ENCODE measurements around the gene C2orf69. TPM values are rescaled to one million over a fixed set of nuclear protein-coding genes. Genes with fewer than 3 reads are reported as not detected.

The C2orf69 gene
- total RNA-seq, 1 experiment from 2014 or later, result 29.9 TPM

DNA sequence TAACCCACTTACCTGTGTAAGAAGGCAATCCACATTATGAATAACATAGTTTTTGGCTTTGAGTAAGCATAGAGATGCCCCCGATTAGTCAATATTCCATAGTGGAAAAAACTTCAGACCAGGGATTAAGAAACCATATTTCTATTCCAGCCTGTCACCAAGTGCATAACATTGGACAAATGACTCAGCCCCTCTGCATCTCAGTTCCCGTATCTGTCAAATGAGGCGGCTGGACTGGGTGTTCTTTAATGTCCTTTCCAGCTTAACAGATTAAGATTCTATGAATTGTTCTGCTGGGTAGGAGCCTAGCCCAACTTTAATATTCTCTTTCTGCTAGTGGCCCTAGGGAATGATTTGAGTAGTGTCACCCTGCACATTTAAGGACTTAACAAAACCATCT is 48.3 kb upstream of the C2orf69 start:
- H3K27ac Mint-ChIP-seq, result no peak overlapping the region
- peaks cover 17% of the 10 kb centered on the region for H3K4me1 Mint-ChIP-seq
- ATAC-seq, result no peak
- no peak overlapping the region for H3K4me3 Mint-ChIP-seq
- no peak for DNase-seq (ENCODE audit: low spot score)
- TF ChIP-seq, protein P1, sequence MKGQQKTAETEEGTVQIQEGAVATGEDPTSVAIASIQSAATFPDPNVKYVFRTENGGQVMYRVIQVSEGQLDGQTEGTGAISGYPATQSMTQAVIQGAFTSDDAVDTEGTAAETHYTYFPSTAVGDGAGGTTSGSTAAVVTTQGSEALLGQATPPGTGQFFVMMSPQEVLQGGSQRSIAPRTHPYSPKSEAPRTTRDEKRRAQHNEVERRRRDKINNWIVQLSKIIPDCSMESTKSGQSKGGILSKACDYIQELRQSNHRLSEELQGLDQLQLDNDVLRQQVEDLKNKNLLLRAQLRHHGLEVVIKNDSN (CRISPR knock-in tag; IDR thresholded peaks at IDR 0.05), result no peak
- no peaks in the 10 kb centered on the region for H3K36me3 Mint-ChIP-seq
- CTCF ChIA-PET, result interaction anchor here (1.0 to 1.4 kb wide), 2 partner anchors 12 to 158 kb away, joined by 3 to 6 read pairs; partner anchors contain the start of gene FTCDNL1
- POLR2A ChIA-PET, result no interaction called here
- peaks cover 3% of the 10 kb centered on the region; the same call in 1 of the 2 replicates for H3K27me3 Mint-ChIP-seq (ENCODE audit: low read depth)
- H3K9me3 Mint-ChIP-seq, result no peaks in the 10 kb centered on the region

DNA sequence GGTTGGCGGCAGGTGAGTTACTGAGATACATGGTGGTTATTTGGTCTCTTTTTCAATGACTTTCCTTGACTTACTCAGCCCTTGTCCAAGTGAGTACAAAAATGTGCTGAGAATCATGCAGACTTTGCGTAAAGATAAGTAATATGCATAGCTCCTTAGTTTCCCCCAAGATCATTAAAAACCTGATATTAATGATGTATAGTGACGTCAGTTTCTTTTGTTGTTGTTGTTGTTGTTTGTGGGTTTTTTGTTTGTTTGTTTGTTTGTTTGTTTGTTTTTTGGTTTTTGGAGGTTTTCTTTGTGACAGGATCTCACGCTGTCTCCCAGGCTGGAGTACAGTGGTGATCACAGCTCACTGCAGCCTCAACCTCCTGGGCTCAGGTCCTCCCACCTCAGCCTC is 45.2 kb upstream of the C2orf69 start:
- DNase-seq (ENCODE audit: low spot score) (no peak), ATAC-seq (no peak)
- Mint-ChIP-seq H3K27me3 (ENCODE audit: low read depth) (peaks cover 3% of the 10 kb centered on the region; the same call in 1 of the 2 replicates), H3K4me1 (peaks cover 45% of the 10 kb centered on the region), H3K4me3 (no peak overlapping the region), H3K27ac (no peak overlapping the region), H3K9me3 (no peaks in the 10 kb centered on the region), H3K36me3 (no peaks in the 10 kb centered on the region)
- CTCF ChIA-PET, result no interaction called here
- TF ChIP-seq, protein P2, sequence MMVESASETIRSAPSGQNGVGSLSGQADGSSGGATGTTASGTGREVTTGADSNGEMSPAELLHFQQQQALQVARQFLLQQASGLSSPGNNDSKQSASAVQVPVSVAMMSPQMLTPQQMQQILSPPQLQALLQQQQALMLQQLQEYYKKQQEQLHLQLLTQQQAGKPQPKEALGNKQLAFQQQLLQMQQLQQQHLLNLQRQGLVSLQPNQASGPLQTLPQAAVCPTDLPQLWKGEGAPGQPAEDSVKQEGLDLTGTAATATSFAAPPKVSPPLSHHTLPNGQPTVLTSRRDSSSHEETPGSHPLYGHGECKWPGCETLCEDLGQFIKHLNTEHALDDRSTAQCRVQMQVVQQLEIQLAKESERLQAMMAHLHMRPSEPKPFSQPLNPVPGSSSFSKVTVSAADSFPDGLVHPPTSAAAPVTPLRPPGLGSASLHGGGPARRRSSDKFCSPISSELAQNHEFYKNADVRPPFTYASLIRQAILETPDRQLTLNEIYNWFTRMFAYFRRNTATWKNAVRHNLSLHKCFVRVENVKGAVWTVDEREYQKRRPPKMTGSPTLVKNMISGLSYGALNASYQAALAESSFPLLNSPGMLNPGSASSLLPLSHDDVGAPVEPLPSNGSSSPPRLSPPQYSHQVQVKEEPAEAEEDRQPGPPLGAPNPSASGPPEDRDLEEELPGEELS (CRISPR knock-in tag; IDR thresholded peaks at IDR 0.05), result no peak
- TF ChIP-seq, protein P3, sequence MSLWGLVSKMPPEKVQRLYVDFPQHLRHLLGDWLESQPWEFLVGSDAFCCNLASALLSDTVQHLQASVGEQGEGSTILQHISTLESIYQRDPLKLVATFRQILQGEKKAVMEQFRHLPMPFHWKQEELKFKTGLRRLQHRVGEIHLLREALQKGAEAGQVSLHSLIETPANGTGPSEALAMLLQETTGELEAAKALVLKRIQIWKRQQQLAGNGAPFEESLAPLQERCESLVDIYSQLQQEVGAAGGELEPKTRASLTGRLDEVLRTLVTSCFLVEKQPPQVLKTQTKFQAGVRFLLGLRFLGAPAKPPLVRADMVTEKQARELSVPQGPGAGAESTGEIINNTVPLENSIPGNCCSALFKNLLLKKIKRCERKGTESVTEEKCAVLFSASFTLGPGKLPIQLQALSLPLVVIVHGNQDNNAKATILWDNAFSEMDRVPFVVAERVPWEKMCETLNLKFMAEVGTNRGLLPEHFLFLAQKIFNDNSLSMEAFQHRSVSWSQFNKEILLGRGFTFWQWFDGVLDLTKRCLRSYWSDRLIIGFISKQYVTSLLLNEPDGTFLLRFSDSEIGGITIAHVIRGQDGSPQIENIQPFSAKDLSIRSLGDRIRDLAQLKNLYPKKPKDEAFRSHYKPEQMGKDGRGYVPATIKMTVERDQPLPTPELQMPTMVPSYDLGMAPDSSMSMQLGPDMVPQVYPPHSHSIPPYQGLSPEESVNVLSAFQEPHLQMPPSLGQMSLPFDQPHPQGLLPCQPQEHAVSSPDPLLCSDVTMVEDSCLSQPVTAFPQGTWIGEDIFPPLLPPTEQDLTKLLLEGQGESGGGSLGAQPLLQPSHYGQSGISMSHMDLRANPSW (CRISPR knock-in tag; conservative IDR thresholded peaks at IDR 0.05; ENCODE audit: low read depth), result no peak
- TF ChIP-seq FOXP1 (CRISPR knock-in tag; IDR thresholded peaks at IDR 0.05; ENCODE audit: borderline replicate concordance), result no peak
- no peak for TF ChIP-seq MYBL2 (CRISPR knock-in tag; IDR thresholded peaks at IDR 0.05)
- POLR2A ChIA-PET, result no interaction called here

DNA sequence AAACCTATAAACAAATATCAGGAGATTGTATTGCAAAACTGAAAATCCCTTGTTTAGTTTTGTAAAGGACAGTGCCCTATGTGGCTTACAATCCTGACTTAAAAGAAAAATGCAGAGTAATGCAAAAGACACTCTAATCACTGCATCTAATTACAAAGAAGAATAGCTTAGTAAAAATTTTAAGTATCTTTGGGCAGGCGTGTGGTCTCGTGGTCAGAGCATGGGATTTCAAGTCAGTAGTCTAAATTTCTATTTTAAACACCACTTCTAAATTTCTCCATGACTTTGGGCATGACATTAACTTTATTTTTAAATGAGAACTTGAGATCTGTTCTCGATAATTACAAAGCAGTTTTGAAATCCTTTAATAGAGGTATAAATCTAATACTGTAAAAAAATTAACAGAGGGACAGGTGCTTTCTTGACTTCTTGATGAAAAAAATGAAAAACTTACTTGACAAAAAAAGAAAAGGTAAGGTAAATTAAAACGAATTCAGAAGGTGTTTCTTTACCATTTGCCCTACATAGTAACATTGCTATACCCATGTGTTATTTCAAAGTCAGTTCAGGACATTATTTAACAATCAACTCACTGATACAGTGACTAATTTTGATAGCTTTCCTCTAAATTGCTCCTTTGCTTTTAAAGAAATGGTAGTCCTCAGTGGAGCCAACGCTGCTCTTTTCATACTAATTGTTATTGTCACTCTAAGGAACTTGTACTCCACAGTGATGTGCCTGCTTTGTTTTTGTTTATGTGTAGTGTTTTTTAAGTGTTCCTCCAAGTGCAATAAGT is 42.5 kb upstream of the C2orf69 start:
- Mint-ChIP-seq H3K4me1 (peaks cover 41% of the 10 kb centered on the region), H3K27me3 (ENCODE audit: low read depth) (peaks cover 3% of the 10 kb centered on the region; the same call in 1 of the 2 replicates), H3K36me3 (peaks cover 3% of the 10 kb centered on the region), H3K27ac (peak overlapping the region; percentile 99), H3K9me3 (peaks cover 3% of the 10 kb centered on the region), H3K4me3 (peak overlapping the region; percentile 55)
- POLR2A ChIA-PET, result no interaction called here
- ATAC-seq (peak; percentile 66), DNase-seq (ENCODE audit: low spot score) (no peak)
- TF ChIP-seq GABPB1 (CRISPR knock-in tag; IDR thresholded peaks at IDR 0.05), result no peak
- CTCF ChIA-PET, result no interaction called here

DNA sequence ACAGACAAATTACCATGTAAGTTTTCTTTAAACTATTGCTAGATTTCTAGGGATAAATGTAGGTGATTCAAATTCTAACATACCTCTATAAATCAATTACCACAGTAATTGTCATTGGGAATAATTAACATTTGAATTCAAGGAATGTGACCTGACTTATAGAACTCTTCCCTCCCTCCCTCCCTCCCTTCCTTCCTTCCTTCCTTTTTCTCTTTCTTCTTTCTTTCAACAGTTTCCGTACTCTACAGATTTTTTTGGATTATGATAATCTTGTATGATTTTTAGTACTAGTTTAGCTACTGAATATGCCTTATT is 41.9 kb upstream of the C2orf69 start:
- ChIA-PET POLR2A (no interaction called here), CTCF (no interaction called here)
- DNase-seq (ENCODE audit: low spot score), result no peak
- Mint-ChIP-seq H3K4me3 (peak overlapping the region; percentile 55), H3K4me1 (peaks cover 41% of the 10 kb centered on the region), H3K27me3 (ENCODE audit: low read depth) (peaks cover 3% of the 10 kb centered on the region; the same call in 1 of the 2 replicates), H3K9me3 (peaks cover 9% of the 10 kb centered on the region), H3K36me3 (peaks cover 8% of the 10 kb centered on the region), H3K27ac (peak overlapping the region; percentile 99)
- ATAC-seq, result peak; percentile 75
- TF ChIP-seq, protein P4, sequence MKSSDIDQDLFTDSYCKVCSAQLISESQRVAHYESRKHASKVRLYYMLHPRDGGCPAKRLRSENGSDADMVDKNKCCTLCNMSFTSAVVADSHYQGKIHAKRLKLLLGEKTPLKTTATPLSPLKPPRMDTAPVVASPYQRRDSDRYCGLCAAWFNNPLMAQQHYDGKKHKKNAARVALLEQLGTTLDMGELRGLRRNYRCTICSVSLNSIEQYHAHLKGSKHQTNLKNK (CRISPR knock-in tag; IDR thresholded peaks at IDR 0.05), result no peak
- TF ChIP-seq, protein P5, sequence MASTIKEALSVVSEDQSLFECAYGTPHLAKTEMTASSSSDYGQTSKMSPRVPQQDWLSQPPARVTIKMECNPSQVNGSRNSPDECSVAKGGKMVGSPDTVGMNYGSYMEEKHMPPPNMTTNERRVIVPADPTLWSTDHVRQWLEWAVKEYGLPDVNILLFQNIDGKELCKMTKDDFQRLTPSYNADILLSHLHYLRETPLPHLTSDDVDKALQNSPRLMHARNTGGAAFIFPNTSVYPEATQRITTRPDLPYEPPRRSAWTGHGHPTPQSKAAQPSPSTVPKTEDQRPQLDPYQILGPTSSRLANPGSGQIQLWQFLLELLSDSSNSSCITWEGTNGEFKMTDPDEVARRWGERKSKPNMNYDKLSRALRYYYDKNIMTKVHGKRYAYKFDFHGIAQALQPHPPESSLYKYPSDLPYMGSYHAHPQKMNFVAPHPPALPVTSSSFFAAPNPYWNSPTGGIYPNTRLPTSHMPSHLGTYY (CRISPR knock-in tag; IDR thresholded peaks at IDR 0.05), result no peak
- TF ChIP-seq ZNF232 (CRISPR knock-in tag; IDR thresholded peaks at IDR 0.05) (no peak), TEAD1 (CRISPR knock-in tag; IDR thresholded peaks at IDR 0.05) (no peak), FOXK1 (CRISPR knock-in tag; IDR thresholded peaks at IDR 0.05) (no peak), CREM (CRISPR knock-in tag; IDR thresholded peaks at IDR 0.05) (no peak), HMGA2 (CRISPR knock-in tag; IDR thresholded peaks at IDR 0.05) (no peak)
- TF ChIP-seq, protein P6, sequence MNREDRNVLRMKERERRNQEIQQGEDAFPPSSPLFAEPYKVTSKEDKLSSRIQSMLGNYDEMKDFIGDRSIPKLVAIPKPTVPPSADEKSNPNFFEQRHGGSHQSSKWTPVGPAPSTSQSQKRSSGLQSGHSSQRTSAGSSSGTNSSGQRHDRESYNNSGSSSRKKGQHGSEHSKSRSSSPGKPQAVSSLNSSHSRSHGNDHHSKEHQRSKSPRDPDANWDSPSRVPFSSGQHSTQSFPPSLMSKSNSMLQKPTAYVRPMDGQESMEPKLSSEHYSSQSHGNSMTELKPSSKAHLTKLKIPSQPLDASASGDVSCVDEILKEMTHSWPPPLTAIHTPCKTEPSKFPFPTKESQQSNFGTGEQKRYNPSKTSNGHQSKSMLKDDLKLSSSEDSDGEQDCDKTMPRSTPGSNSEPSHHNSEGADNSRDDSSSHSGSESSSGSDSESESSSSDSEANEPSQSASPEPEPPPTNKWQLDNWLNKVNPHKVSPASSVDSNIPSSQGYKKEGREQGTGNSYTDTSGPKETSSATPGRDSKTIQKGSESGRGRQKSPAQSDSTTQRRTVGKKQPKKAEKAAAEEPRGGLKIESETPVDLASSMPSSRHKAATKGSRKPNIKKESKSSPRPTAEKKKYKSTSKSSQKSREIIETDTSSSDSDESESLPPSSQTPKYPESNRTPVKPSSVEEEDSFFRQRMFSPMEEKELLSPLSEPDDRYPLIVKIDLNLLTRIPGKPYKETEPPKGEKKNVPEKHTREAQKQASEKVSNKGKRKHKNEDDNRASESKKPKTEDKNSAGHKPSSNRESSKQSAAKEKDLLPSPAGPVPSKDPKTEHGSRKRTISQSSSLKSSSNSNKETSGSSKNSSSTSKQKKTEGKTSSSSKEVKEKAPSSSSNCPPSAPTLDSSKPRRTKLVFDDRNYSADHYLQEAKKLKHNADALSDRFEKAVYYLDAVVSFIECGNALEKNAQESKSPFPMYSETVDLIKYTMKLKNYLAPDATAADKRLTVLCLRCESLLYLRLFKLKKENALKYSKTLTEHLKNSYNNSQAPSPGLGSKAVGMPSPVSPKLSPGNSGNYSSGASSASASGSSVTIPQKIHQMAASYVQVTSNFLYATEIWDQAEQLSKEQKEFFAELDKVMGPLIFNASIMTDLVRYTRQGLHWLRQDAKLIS (CRISPR knock-in tag; IDR thresholded peaks at IDR 0.05; ENCODE audit: borderline replicate concordance), result no peak
- TF ChIP-seq, protein P7, sequence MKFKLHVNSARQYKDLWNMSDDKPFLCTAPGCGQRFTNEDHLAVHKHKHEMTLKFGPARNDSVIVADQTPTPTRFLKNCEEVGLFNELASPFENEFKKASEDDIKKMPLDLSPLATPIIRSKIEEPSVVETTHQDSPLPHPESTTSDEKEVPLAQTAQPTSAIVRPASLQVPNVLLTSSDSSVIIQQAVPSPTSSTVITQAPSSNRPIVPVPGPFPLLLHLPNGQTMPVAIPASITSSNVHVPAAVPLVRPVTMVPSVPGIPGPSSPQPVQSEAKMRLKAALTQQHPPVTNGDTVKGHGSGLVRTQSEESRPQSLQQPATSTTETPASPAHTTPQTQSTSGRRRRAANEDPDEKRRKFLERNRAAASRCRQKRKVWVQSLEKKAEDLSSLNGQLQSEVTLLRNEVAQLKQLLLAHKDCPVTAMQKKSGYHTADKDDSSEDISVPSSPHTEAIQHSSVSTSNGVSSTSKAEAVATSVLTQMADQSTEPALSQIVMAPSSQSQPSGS (CRISPR knock-in tag; IDR thresholded peaks at IDR 0.05; ENCODE audit: borderline replicate concordance, low read depth), result no peak

All from WTC11 (cell line).